Measurements from ENCODE around the gene KIDINS220.

DNA sequence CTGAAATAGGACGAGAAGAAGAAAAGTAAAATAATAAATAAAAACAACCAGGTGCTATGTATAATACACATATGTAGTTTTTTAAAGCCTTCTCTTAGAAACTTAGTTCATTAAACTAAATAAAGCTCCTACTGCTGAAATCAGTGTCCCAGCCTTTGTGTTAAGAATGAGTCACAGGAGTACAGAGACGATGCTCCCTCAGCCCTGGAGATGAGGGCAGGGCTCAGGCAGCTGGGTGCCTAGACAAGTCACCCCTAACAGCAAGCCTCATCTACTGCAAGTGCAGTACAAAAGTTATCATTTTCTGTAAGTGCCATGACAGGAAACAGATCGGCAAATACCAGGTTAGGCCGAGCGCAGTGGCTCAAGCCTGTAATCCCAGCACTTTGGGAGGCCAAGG lies 18.2 kb downstream of the KIDINS220 start:
- TF ChIP-seq EGR1 (IDR thresholded peaks at IDR 0.05): no peak
- TF ChIP-seq, protein P1, sequence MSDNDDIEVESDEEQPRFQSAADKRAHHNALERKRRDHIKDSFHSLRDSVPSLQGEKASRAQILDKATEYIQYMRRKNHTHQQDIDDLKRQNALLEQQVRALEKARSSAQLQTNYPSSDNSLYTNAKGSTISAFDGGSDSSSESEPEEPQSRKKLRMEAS (IDR thresholded peaks at IDR 0.05): no peak
- no peak for TF ChIP-seq TAF1 (IDR thresholded peaks at IDR 0.05; ENCODE audit: low read depth)
- TF ChIP-seq CREB1 (IDR thresholded peaks at IDR 0.05; ENCODE audit: low read depth): no peak
- TF ChIP-seq RAD21 (IDR thresholded peaks at IDR 0.05; ENCODE audit: low read depth): no peak
- no peak for TF ChIP-seq TCF12 (IDR thresholded peaks at IDR 0.05; ENCODE audit: low read depth)
- TF ChIP-seq, protein P2, sequence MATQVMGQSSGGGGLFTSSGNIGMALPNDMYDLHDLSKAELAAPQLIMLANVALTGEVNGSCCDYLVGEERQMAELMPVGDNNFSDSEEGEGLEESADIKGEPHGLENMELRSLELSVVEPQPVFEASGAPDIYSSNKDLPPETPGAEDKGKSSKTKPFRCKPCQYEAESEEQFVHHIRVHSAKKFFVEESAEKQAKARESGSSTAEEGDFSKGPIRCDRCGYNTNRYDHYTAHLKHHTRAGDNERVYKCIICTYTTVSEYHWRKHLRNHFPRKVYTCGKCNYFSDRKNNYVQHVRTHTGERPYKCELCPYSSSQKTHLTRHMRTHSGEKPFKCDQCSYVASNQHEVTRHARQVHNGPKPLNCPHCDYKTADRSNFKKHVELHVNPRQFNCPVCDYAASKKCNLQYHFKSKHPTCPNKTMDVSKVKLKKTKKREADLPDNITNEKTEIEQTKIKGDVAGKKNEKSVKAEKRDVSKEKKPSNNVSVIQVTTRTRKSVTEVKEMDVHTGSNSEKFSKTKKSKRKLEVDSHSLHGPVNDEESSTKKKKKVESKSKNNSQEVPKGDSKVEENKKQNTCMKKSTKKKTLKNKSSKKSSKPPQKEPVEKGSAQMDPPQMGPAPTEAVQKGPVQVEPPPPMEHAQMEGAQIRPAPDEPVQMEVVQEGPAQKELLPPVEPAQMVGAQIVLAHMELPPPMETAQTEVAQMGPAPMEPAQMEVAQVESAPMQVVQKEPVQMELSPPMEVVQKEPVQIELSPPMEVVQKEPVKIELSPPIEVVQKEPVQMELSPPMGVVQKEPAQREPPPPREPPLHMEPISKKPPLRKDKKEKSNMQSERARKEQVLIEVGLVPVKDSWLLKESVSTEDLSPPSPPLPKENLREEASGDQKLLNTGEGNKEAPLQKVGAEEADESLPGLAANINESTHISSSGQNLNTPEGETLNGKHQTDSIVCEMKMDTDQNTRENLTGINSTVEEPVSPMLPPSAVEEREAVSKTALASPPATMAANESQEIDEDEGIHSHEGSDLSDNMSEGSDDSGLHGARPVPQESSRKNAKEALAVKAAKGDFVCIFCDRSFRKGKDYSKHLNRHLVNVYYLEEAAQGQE (IDR thresholded peaks at IDR 0.05; ENCODE audit: low read depth): no peak

Data from Ishikawa (cell line).